ENCODE data around the gene GALNT17.
"Not testable (repeated sequence)": the region's sequence is repeated elsewhere in the genome, so short reads cannot be mapped to it uniquely, and the experiment has no call there.

The GALNT17 gene

GRCh38 chr7:71708710-71709109 is 576.8 kb downstream of the GALNT17 start:
- no peak for DNase-seq

GRCh38 chr7:71710442-71710841 is 578.5 kb downstream of the GALNT17 start:
- DNase-seq: no peak

GRCh38 chr7:71712653-71713180 is 580.8 kb downstream of the GALNT17 start:
- DNase-seq: no peak

GRCh38 chr7:71716690-71717089 is 584.7 kb downstream of the GALNT17 start:
- DNase-seq: no peak

- no peak for DNase-seq
These were observed 586.6 kb downstream of the GALNT17 start for GRCh38 chr7:71718563-71718962.

GRCh38 chr7:71721742-71722141 is 589.8 kb downstream of the GALNT17 start:
- no peak for DNase-seq

GRCh38 chr7:71723859-71724258 is 591.9 kb downstream of the GALNT17 start:
- no peak for DNase-seq

- no peak for DNase-seq
These were observed 595.4 kb downstream of the GALNT17 start for GRCh38 chr7:71727347-71727746.

GRCh38 chr7:71731740-71732139 is 599.8 kb downstream of the GALNT17 start:
- DNase-seq: no peak

GRCh38 chr7:71733107-71733870 is 601.3 kb downstream of the GALNT17 start:
- DNase-seq: peak; percentile 21 to 37

GRCh38 chr7:71735961-71736556 is 604.1 kb downstream of the GALNT17 start:
- peak; percentile 2 to 20 for DNase-seq

GRCh38 chr7:71737931-71738540 is 606.1 kb downstream of the GALNT17 start:
- DNase-seq: not testable (repeated sequence)

- no peak for DNase-seq
These were observed 607.7 kb downstream of the GALNT17 start for GRCh38 chr7:71739520-71740173.

- no peak for DNase-seq
These were observed 608.2 kb downstream of the GALNT17 start for GRCh38 chr7:71740174-71740560.

GRCh38 chr7:71746006-71746405 is 614.1 kb downstream of the GALNT17 start:
- no peak for DNase-seq

- no peak for DNase-seq
These were observed 618.3 kb downstream of the GALNT17 start for GRCh38 chr7:71750290-71750689.

GRCh38 chr7:71752171-71752935 is 620.4 kb downstream of the GALNT17 start:
- no peak for DNase-seq

- DNase-seq: no peak
These were observed 621.3 kb downstream of the GALNT17 start for GRCh38 chr7:71753236-71753635.

- DNase-seq: no peak
These were observed 622.2 kb downstream of the GALNT17 start for GRCh38 chr7:71753956-71754664.

GRCh38 chr7:71754828-71755227 is 622.9 kb downstream of the GALNT17 start:
- DNase-seq: no peak

GRCh38 chr7:71761336-71761735 is 629.4 kb downstream of the GALNT17 start:
- DNase-seq: no peak
